Effector memory CD8-positive, alpha-beta T cell (primary cell): ENCODE data around the gene GRID1.

ENCODE experiments used
- ATAC-seq: fragments of 150-1000 bp; cut with Tn5 transposase; replicated peaks from 2 replicates; pipeline ENCODE4 v1.10.0; 2021; ENCODE audit warnings: mild to moderate bottlenecking, moderate library complexity
- DNase-seq, 3 experiments: peaks; one replicate each; pipeline ENCODE4 v3.0.0; 2021
- H3K27ac Mint-ChIP-seq, 2 donors: one replicate each; pipeline ENCODE4 v1.8.0; 2022; ENCODE audit warnings: mild to moderate bottlenecking in 2 of 2, mixed read lengths in 2 of 2, moderate library complexity in 2 of 2
- H3K27me3 Mint-ChIP-seq, 2 donors: one replicate each; pipeline ENCODE4 v1.8.0; 2022; ENCODE audit warnings: mixed read lengths in 2 of 2
- H3K36me3 Mint-ChIP-seq: one replicate; pipeline ENCODE4 v1.8.0; 2022; ENCODE audit warnings: mild to moderate bottlenecking, moderate library complexity, mixed read lengths; ENCODE audit not compliant: insufficient read depth
- H3K4me1 Mint-ChIP-seq, 2 donors: one replicate each; pipeline ENCODE4 v1.8.0; 2022; ENCODE audit warnings: low read depth in 2 of 2, mixed read lengths in 2 of 2
- H3K4me3 Mint-ChIP-seq, 2 donors: one replicate each; pipeline ENCODE4 v1.8.0; 2022; ENCODE audit warnings: mild to moderate bottlenecking in 2 of 2, mixed read lengths in 2 of 2, moderate library complexity in 2 of 2
- H3K9me3 Mint-ChIP-seq, 2 donors: one replicate each; pipeline ENCODE4 v1.8.0; 2022; ENCODE audit warnings: mixed read lengths in 2 of 2

The GRID1 gene

GRCh38 chr10:85609509-85609908, 757.1 kb downstream of the GRID1 start:
- Mint-ChIP-seq H3K9me3 (no peaks in the 10 kb centered on the region), H3K4me1 (peaks cover 19 to 21% of the 10 kb centered on the region in 2 donors), H3K4me3 (no peak overlapping the region), H3K27ac (no peak overlapping the region), H3K36me3 (peaks cover 5% of the 10 kb centered on the region), H3K27me3 (no peaks in the 10 kb centered on the region)
- ATAC-seq (no peak), DNase-seq (no peak)

GRCh38 chr10:85608706-85609105, 757.9 kb downstream of the GRID1 start:
- H3K27ac Mint-ChIP-seq, result no peak overlapping the region
- H3K4me1 Mint-ChIP-seq, result peaks cover 18 to 19% of the 10 kb centered on the region in 2 donors
- H3K36me3 Mint-ChIP-seq, result peaks cover 5% of the 10 kb centered on the region
- ATAC-seq (no peak), DNase-seq (no peak)
- no peak overlapping the region for H3K4me3 Mint-ChIP-seq
- H3K9me3 Mint-ChIP-seq, result no peaks in the 10 kb centered on the region
- no peaks in the 10 kb centered on the region for H3K27me3 Mint-ChIP-seq

GRCh38 chr10:85607043-85607695, 759.4 kb downstream of the GRID1 start:
- H3K4me3 Mint-ChIP-seq, result no peak overlapping the region
- H3K27me3 Mint-ChIP-seq, result no peaks in the 10 kb centered on the region
- H3K36me3 Mint-ChIP-seq, result peaks cover 2% of the 10 kb centered on the region
- no peaks in the 10 kb centered on the region for H3K9me3 Mint-ChIP-seq
- DNase-seq (no peak), ATAC-seq (no peak)
- H3K27ac Mint-ChIP-seq, result no peak overlapping the region
- H3K4me1 Mint-ChIP-seq, result peaks cover 17 to 19% of the 10 kb centered on the region in 2 donors

- Mint-ChIP-seq H3K27me3 (no peaks in the 10 kb centered on the region), H3K36me3 (no peaks in the 10 kb centered on the region), H3K9me3 (no peaks in the 10 kb centered on the region), H3K27ac (no peak overlapping the region), H3K4me3 (no peak overlapping the region), H3K4me1 (peaks cover 12% of the 10 kb centered on the region in 2 donors)
- DNase-seq (no peak), ATAC-seq (no peak)
Measured at GRCh38 chr10:85606401-85606800, 760.2 kb downstream of the GRID1 start.

GRCh38 chr10:85604884-85605283, 761.7 kb downstream of the GRID1 start:
- H3K27me3 Mint-ChIP-seq, result no peaks in the 10 kb centered on the region
- DNase-seq (no peak), ATAC-seq (no peak)
- no peak overlapping the region for H3K4me3 Mint-ChIP-seq
- peaks cover 11 to 12% of the 10 kb centered on the region in 2 donors for H3K4me1 Mint-ChIP-seq
- no peaks in the 10 kb centered on the region for H3K36me3 Mint-ChIP-seq
- H3K9me3 Mint-ChIP-seq, result no peaks in the 10 kb centered on the region
- no peak overlapping the region for H3K27ac Mint-ChIP-seq

- H3K27me3 Mint-ChIP-seq, result no peaks in the 10 kb centered on the region
- H3K36me3 Mint-ChIP-seq, result no peaks in the 10 kb centered on the region
- no peak overlapping the region for H3K27ac Mint-ChIP-seq
- H3K4me1 Mint-ChIP-seq, result peaks cover 11 to 12% of the 10 kb centered on the region in 2 donors
- H3K9me3 Mint-ChIP-seq, result no peaks in the 10 kb centered on the region
- H3K4me3 Mint-ChIP-seq, result no peak overlapping the region
- DNase-seq, result no peak
- ATAC-seq, result no peak
Measured at GRCh38 chr10:85604136-85604725, 762.4 kb downstream of the GRID1 start.

GRCh38 chr10:85603151-85603940, 763.2 kb downstream of the GRID1 start:
- DNase-seq (peak in 2 of 3 experiments; percentile 7 to 12), ATAC-seq (peak; percentile 89)
- no peaks in the 10 kb centered on the region for H3K27me3 Mint-ChIP-seq
- H3K4me1 Mint-ChIP-seq, result peaks cover 11 to 12% of the 10 kb centered on the region in 2 donors
- H3K9me3 Mint-ChIP-seq, result no peaks in the 10 kb centered on the region
- H3K4me3 Mint-ChIP-seq, result peak overlapping the region; percentile 20 to 41
- no peaks in the 10 kb centered on the region for H3K36me3 Mint-ChIP-seq
- H3K27ac Mint-ChIP-seq, result peak overlapping the region in 1 of 2 donors; percentile 32

- ATAC-seq (no peak), DNase-seq (no peak)
Measured at GRCh38 chr10:85602713-85603112, 763.9 kb downstream of the GRID1 start.

GRCh38 chr10:85602306-85602705, 764.3 kb downstream of the GRID1 start:
- no peaks in the 10 kb centered on the region for H3K27me3 Mint-ChIP-seq
- H3K36me3 Mint-ChIP-seq, result no peaks in the 10 kb centered on the region
- H3K9me3 Mint-ChIP-seq, result no peaks in the 10 kb centered on the region
- DNase-seq (no peak), ATAC-seq (no peak)
- no peak overlapping the region for H3K4me3 Mint-ChIP-seq
- no peak overlapping the region for H3K27ac Mint-ChIP-seq
- H3K4me1 Mint-ChIP-seq, result peaks cover 11 to 12% of the 10 kb centered on the region in 2 donors

More at GRCh38 chr10:85602713-85603112, 763.9 kb downstream of the GRID1 start:
- Mint-ChIP-seq H3K4me3 (peak overlapping the region; percentile 20 to 41), H3K27ac (no peak overlapping the region), H3K36me3 (no peaks in the 10 kb centered on the region), H3K27me3 (no peaks in the 10 kb centered on the region), H3K4me1 (peaks cover 11 to 12% of the 10 kb centered on the region in 2 donors), H3K9me3 (no peaks in the 10 kb centered on the region)

- DNase-seq (no peak), ATAC-seq (no peak)
- H3K4me1 Mint-ChIP-seq, result peaks cover 11 to 12% of the 10 kb centered on the region in 2 donors
- no peaks in the 10 kb centered on the region for H3K27me3 Mint-ChIP-seq
- no peak overlapping the region for H3K4me3 Mint-ChIP-seq
- no peaks in the 10 kb centered on the region for H3K36me3 Mint-ChIP-seq
- H3K9me3 Mint-ChIP-seq, result no peaks in the 10 kb centered on the region
- no peak overlapping the region for H3K27ac Mint-ChIP-seq
Measured at GRCh38 chr10:85601526-85601925, 765.1 kb downstream of the GRID1 start.

- no peaks in the 10 kb centered on the region for H3K9me3 Mint-ChIP-seq
- DNase-seq (no peak), ATAC-seq (no peak)
- no peaks in the 10 kb centered on the region for H3K36me3 Mint-ChIP-seq
- peaks cover 11 to 12% of the 10 kb centered on the region in 2 donors for H3K4me1 Mint-ChIP-seq
- no peak overlapping the region for H3K4me3 Mint-ChIP-seq
- H3K27me3 Mint-ChIP-seq, result no peaks in the 10 kb centered on the region
- H3K27ac Mint-ChIP-seq, result no peak overlapping the region
Measured at GRCh38 chr10:85600744-85601081, 765.9 kb downstream of the GRID1 start.

- Mint-ChIP-seq H3K27ac (no peak overlapping the region), H3K27me3 (no peaks in the 10 kb centered on the region), H3K36me3 (no peaks in the 10 kb centered on the region), H3K4me1 (peaks cover 12% of the 10 kb centered on the region in 2 donors), H3K9me3 (no peaks in the 10 kb centered on the region), H3K4me3 (no peak overlapping the region)
- DNase-seq (no peak), ATAC-seq (no peak)
Measured at GRCh38 chr10:85600026-85600743, 766.4 kb downstream of the GRID1 start.

- no peaks in the 10 kb centered on the region for H3K9me3 Mint-ChIP-seq
- no peaks in the 10 kb centered on the region for H3K36me3 Mint-ChIP-seq
- peaks cover 20 to 21% of the 10 kb centered on the region in 2 donors for H3K4me1 Mint-ChIP-seq
- no peaks in the 10 kb centered on the region for H3K27me3 Mint-ChIP-seq
- H3K4me3 Mint-ChIP-seq, result no peak overlapping the region
- no peak overlapping the region for H3K27ac Mint-ChIP-seq
- DNase-seq (no peak), ATAC-seq (no peak)
Measured at GRCh38 chr10:85599081-85599480, 767.5 kb downstream of the GRID1 start.
